Heart left ventricle (tissue), 16 donors: ENCODE data around the gene C12orf75. TPM values are rescaled to one million over a fixed set of nuclear protein-coding genes. Genes with fewer than 3 reads are reported as not detected.

ENCODE experiments used
- ATAC-seq, 4 donors: fragments of 200-7000 bp; cut with Tn5 transposase; one replicate each; pipeline ENCODE4 v1.9.1; 2020 to 2022; ENCODE audit warnings: moderate library complexity in 4 of 4, mild to moderate bottlenecking in 3 of 4, moderate number of reproducible peaks in 1 of 4
- DNase-seq, 5 donors: peaks; one replicate each; pipeline ENCODE4 v3.0.0-alpha.2; 2020
- H3K27ac ChIP-seq, 12 donors: fragments of 200-600 bp; sonication (generic) in 4 of 12; one replicate each; pipeline versions ENCODE4 v1.5.0 to v1.8.0; 2016 to 2022; ENCODE audit warnings: mild to moderate bottlenecking in 2 of 12
- H3K27me3 ChIP-seq, 9 donors: fragments of 200-600 bp; sonication (generic) in 2 of 9; one replicate each; pipeline versions ENCODE4 v1.5.1 to v1.8.0; 2016 to 2022; ENCODE audit warnings: mild to moderate bottlenecking in 3 of 9
- H3K36me3 ChIP-seq, 9 donors: fragments of 200-600 bp; sonication (generic) in 2 of 9; one replicate each; pipeline versions ENCODE4 v1.5.0 to v1.8.0; 2018 to 2022; ENCODE audit warnings: mild to moderate bottlenecking in 2 of 9
- H3K4me1 ChIP-seq, 12 donors: fragments of 200-600 bp; sonication (generic) in 4 of 12; one replicate each; pipeline versions ENCODE4 v1.5.0 to v1.8.0; 2016 to 2022; ENCODE audit warnings: mild to moderate bottlenecking in 3 of 12
- H3K4me3 ChIP-seq, 12 donors: fragments of 200-600 bp; sonication (generic) in 4 of 12; one replicate each; pipeline versions ENCODE4 v1.5.0 to v1.8.0; 2017 to 2022; ENCODE audit warnings: mild to moderate bottlenecking in 9 of 12, moderate library complexity in 4 of 12
- H3K9me3 ChIP-seq, 12 donors: fragments of 200-600 bp; sonication (generic) in 4 of 12; one replicate each; pipeline versions ENCODE4 v1.5.0 to v1.8.0; 2016 to 2022; ENCODE audit warnings: mild to moderate bottlenecking in 1 of 12
- CTCF ChIP-seq, 12 donors: fragments of 200-600 bp; sonication (generic) in 4 of 12; IDR thresholded peaks; one replicate each; pipeline versions ENCODE4 v1.5.0 to v1.8.0; 2018 to 2022; ENCODE audit warnings: antibody characterized with exemption in 12 of 12, mild to moderate bottlenecking in 5 of 12
- POLR2A ChIP-seq, 2 donors: fragments of 450-650 bp; IDR thresholded peaks; one replicate each; pipeline ENCODE4 v1.6.1; 2017; ENCODE audit warnings: antibody characterized with exemption in 2 of 2, mild to moderate bottlenecking in 2 of 2, moderate library complexity in 2 of 2
- WGBS, 4 donors: extraction: QIAGEN DNeasy Blood & Tissue Kit in 2 of 4; methylation state at CpG; one replicate each; pipeline versions ENCODE4 v1.1.5 to v1.1.7; 2013 to 2018; 5-methylcytosine and 5-hydroxymethylcytosine counted together
- intact Hi-C, 10 donors: fragments of 100-400 bp; cut with DNase I; formaldehyde crosslinking; loops; one replicate each; pipeline versions ENCODE4 v1.11.1 to v1.14.2; 2022
- polyA plus RNA-seq, 2 donors: library from polyadenylated mRNA; stranded (reverse); fragments of 200-250 nt; gene quantifications; one replicate each; pipeline ENCODE4 v1.2.3, GENCODE V29; 2013
- total RNA-seq, 9 donors: library from RNA; depleted of rRNA in 2 of 9; stranded (reverse); fragments of >200 nt in 2 of 9; fragmentation: NEBNext Ultra II Directional in 3 of 9; extraction: Animal tissue kit (Norgen Biotek cat#: 25700) in 3 of 9; gene quantifications; one replicate each; pipeline versions ENCODE4 v1.1.0 to v1.2.4, GENCODE V29; 2016 to 2023
- donor health status: ischemic (EF 13 %, LVEDD 7.1; RV severe dilation, severe dysfunction).
- donor health status: healthy with polysubstance abuse.
- donor health status: DM: no; HTN: yes; CAD: no.
- donor health status: DM: no; HTN: no; CAD: no.
- donor health status: ischemic (EF 25% LVEDD 6.9; RV normal size, moderate dysfunction).
- donor health status: ischemic (EF 25% LVEDD 5.7; RV mildly dilated, moderate dysfunction).
- donor health status: healthy.
- donor health status: DM: yes; HTN: yes; CAD: no.
- donor health status: ischemic (EF 35%, LVEDD 5.7; RV mildly dilated, moderate dysfunction).
- donor health status: nonischemic (EF 11% LVEDD 7.7; RV severe dilation, severe dysfunction).
- donor health status: DM: yes; HTN: yes; CAD: no.
- donor health status: PGD.
- donor health status: ischemic (EF 29% LVEDD 5.4; RV normal size, mild dysfunction).
- donor health status: nonischemic (EF 23%, LVEDD 6.1; RV moderate dilation, normal function).

The C12orf75 gene
- total and polyA plus RNA-seq, 11 donors, result 0.33 to 14.5 (median 1.4) TPM; not detected in 1

- H3K27ac ChIP-seq, result no peak overlapping the region
- no peak for ATAC-seq
- TF ChIP-seq CTCF (IDR thresholded peaks at IDR 0.05), result no peak
- no peak for TF ChIP-seq POLR2A (IDR thresholded peaks at IDR 0.05)
- DNase-seq, result no peak
- H3K36me3 ChIP-seq, result no peaks in the 10 kb centered on the region
- no peaks in the 10 kb centered on the region for H3K27me3 ChIP-seq
- no peak overlapping the region for H3K4me3 ChIP-seq
- intact Hi-C loops, result no loop called here
- H3K4me1 ChIP-seq, result no peaks in the 10 kb centered on the region
- peaks cover 0 to 13% (median 7%) of the 10 kb centered on the region in 12 donors for H3K9me3 ChIP-seq
These were observed 12.0 kb downstream of the C12orf75 start for GRCh38 chr12:105342464-105342863.

DNA sequence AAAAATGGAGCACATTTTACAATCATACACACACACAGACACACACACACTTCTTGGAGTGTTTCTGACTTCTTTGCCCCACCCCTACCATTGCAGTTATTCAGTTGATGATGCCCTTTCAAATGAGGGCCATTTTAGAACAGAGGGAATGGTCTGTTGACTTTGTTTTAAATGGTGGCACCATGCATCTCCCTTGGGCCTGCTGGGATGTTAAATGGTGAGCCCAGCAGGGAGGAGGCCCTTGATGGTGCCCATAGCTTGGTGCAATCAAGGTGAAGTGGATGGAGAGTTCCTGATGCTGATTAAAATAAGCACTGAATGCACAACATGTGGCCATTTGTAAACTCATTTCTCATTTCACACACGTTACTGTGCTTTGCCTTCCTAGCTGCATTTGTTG, 13.3 kb downstream of the C12orf75 start:
- no peak overlapping the region for H3K27ac ChIP-seq
- ATAC-seq (no peak), DNase-seq (no peak)
- TF ChIP-seq POLR2A (IDR thresholded peaks at IDR 0.05), result no peak
- TF ChIP-seq CTCF (IDR thresholded peaks at IDR 0.05), result no peak
- no peak overlapping the region for H3K4me3 ChIP-seq
- H3K36me3 ChIP-seq, result no peaks in the 10 kb centered on the region
- intact Hi-C loops, result no loop called here
- 75 to 98% (median 95%) methylated on average over 1 of the region's 1 CpG for WGBS, 4 donors
- H3K27me3 ChIP-seq, result no peaks in the 10 kb centered on the region
- no peaks in the 10 kb centered on the region for H3K4me1 ChIP-seq
- peaks cover 0 to 13% (median 7%) of the 10 kb centered on the region in 12 donors for H3K9me3 ChIP-seq

DNA sequence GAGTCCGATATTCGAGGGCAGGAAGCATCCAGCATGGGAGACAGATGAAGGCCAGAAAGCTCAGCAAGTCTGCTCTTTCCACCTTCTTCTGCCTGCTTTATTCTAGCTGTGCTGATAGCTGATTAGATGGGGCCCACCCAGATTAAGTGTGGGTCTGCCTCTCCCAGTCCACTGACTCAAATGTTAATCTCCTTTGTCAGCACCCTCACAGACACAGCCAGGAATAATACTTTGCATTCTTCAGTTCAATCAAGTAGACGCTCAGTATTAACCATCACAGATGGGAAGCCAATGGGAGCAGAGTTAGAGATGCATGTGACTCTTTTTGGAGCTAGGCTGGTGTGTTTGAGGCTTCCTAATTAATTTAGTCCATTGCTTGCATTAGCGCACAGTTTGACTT, 17.0 kb downstream of the C12orf75 start:
- no peak for ATAC-seq
- WGBS, 4 donors, result 74 to 90% (median 81%) methylated on average over 4 of the region's 4 CpGs

DNA sequence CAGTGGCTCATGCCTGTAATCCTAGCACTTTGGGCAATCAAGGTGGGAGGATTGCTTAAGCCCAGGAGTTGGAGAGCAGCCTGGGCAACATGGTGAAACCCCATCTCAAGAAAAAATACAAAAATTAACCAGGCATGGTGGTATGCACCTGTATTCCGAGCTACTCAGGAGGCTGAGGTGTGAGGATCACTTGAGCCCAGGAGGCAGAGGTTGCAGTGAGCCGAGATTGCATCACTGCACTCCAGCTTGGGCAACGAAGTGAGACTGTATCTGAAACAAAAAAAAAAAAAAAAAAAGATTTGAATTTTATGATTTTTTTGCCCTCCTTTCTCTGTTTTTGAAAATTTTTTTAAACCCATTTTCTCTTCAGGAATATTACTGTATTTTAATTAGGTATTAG, 17.7 kb downstream of the C12orf75 start:
- H3K27ac ChIP-seq, result no peak overlapping the region
- no peaks in the 10 kb centered on the region for H3K36me3 ChIP-seq
- intact Hi-C loops, result no loop called here
- H3K4me3 ChIP-seq, result no peak overlapping the region
- no peak for DNase-seq
- WGBS, 4 donors, result 77 to 96% (median 93%) methylated on average over 3 of the region's 3 CpGs
- no peak for TF ChIP-seq CTCF (IDR thresholded peaks at IDR 0.05)
- no peak for TF ChIP-seq POLR2A (IDR thresholded peaks at IDR 0.05)
- H3K4me1 ChIP-seq, result peaks cover 0 to 9% (median 5%) of the 10 kb centered on the region in 12 donors
- no peaks in the 10 kb centered on the region for H3K9me3 ChIP-seq
- no peaks in the 10 kb centered on the region for H3K27me3 ChIP-seq
- no peak for ATAC-seq

More for the DNA sequence above, 17.0 kb downstream of the C12orf75 start:
- H3K9me3 ChIP-seq, result no peaks in the 10 kb centered on the region
- no peak for DNase-seq
- no peak overlapping the region for H3K27ac ChIP-seq
- no peaks in the 10 kb centered on the region for H3K36me3 ChIP-seq
- H3K27me3 ChIP-seq, result no peaks in the 10 kb centered on the region
- H3K4me1 ChIP-seq, result peaks cover 0 to 3% (median 0%) of the 10 kb centered on the region in 12 donors
- H3K4me3 ChIP-seq, result no peak overlapping the region
- intact Hi-C loops, result no loop called here
- TF ChIP-seq CTCF (IDR thresholded peaks at IDR 0.05) (no peak), POLR2A (IDR thresholded peaks at IDR 0.05) (no peak)
